Measurements from ENCODE around the gene BCL11B.

DNA sequence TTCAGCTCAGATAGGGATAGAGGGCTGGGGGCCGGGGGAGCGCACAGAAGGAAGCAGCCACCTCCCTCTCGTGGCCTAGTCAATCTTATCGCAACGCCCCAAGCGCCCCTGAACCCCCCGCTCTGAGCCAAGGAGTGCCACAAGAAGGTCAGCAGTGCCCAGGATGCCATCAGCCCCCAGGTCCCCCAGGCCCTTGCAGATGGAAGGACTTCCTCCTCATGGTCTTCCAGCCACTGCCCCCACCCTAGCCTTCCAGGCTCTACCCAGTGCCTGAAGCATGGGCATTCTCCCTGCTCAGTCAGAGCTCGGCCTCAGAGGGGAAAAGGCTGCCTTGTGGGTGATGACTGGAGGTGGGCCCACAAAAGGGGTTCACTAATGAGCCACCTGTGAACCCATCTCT lies 68.2 kb downstream of the BCL11B start:
- TF ChIP-seq, protein P1, sequence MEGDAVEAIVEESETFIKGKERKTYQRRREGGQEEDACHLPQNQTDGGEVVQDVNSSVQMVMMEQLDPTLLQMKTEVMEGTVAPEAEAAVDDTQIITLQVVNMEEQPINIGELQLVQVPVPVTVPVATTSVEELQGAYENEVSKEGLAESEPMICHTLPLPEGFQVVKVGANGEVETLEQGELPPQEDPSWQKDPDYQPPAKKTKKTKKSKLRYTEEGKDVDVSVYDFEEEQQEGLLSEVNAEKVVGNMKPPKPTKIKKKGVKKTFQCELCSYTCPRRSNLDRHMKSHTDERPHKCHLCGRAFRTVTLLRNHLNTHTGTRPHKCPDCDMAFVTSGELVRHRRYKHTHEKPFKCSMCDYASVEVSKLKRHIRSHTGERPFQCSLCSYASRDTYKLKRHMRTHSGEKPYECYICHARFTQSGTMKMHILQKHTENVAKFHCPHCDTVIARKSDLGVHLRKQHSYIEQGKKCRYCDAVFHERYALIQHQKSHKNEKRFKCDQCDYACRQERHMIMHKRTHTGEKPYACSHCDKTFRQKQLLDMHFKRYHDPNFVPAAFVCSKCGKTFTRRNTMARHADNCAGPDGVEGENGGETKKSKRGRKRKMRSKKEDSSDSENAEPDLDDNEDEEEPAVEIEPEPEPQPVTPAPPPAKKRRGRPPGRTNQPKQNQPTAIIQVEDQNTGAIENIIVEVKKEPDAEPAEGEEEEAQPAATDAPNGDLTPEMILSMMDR (IDR thresholded peaks at IDR 0.05): no peak
- no peak for TF ChIP-seq POLR2A (IDR thresholded peaks at IDR 0.05)
